SK-N-SH treated with all-trans-retinoic acid at 6 μM for 48 hours (cell line): ENCODE data around the gene ME1.

Experiments
- ATAC-seq: fragments of 200-7000 bp; cut with Tn5 transposase; 3 replicates; pipeline ENCODE4 v1.9.1; 2020; ENCODE audit warnings: mild to moderate bottlenecking, moderate library complexity
- ARNTL ChIP-seq: fragments of 450-650 bp; formaldehyde crosslinking; IDR thresholded peaks from 2 replicates; pipeline ENCODE4 v1.5.0; 2020; ENCODE audit warnings: low read depth, mild to moderate bottlenecking, moderate library complexity, borderline replicate concordance
- BACH2 ChIP-seq: fragments of 250-450 bp; sonication (Bioruptor Pico); IDR thresholded peaks from 2 replicates; pipeline ENCODE4 v1.9.0; 2021; ENCODE audit warnings: mild to moderate bottlenecking, borderline replicate concordance
- CREB5 ChIP-seq: fragments of 250-450 bp; sonication (Bioruptor Pico); IDR thresholded peaks from 2 replicates; pipeline ENCODE4 v1.5.1; 2020; ENCODE audit warnings: low read depth, mild to moderate bottlenecking, moderate library complexity
- CSDC2 ChIP-seq: fragments of 250-450 bp; sonication (Bioruptor Pico); IDR thresholded peaks from 2 replicates; pipeline ENCODE4 v1.5.0; 2020; ENCODE audit warnings: mild to moderate bottlenecking, moderate library complexity
- CSRNP3 ChIP-seq: fragments of 250-450 bp; sonication (Bioruptor Pico); IDR thresholded peaks from 2 replicates; pipeline ENCODE4 v1.5.1; 2021; ENCODE audit warnings: mild to moderate bottlenecking, moderate library complexity
- ESRRG ChIP-seq: fragments of 250-450 bp; sonication (Bioruptor Pico); IDR thresholded peaks from 2 replicates; pipeline ENCODE4 v1.6.1; 2021; ENCODE audit warnings: mild to moderate bottlenecking
- GLIS3 ChIP-seq: fragments of 250-450 bp; sonication (Bioruptor Pico); IDR thresholded peaks from 2 replicates; pipeline ENCODE4 v1.5.0; 2020; ENCODE audit warnings: mild to moderate bottlenecking, moderate library complexity
- ISL1 ChIP-seq: fragments of 250-450 bp; sonication (Bioruptor Pico); IDR thresholded peaks from 2 replicates; pipeline ENCODE4 v2.1.2; 2022; ENCODE audit warnings: mild to moderate bottlenecking, moderate library complexity
- OSR1 ChIP-seq: fragments of 250-450 bp; sonication (Bioruptor Pico); IDR thresholded peaks from 2 replicates; pipeline ENCODE4 v1.8.0; 2022; ENCODE audit warnings: moderate library complexity, mild to moderate bottlenecking, inconsistent platforms
- PPARA ChIP-seq: fragments of 250-450 bp; sonication (Bioruptor Pico); IDR thresholded peaks from 2 replicates; pipeline ENCODE4 v1.5.0; 2020; ENCODE audit warnings: mild to moderate bottlenecking, borderline replicate concordance
- RARB ChIP-seq: fragments of 250-450 bp; sonication (Bioruptor Pico); IDR thresholded peaks from 2 replicates; pipeline ENCODE4 v1.8.0; 2021; ENCODE audit warnings: mild to moderate bottlenecking, moderate library complexity
- SNAI2 ChIP-seq: fragments of 250-450 bp; sonication (Bioruptor Pico); IDR thresholded peaks from 2 replicates; pipeline ENCODE4 v1.5.0; 2020; ENCODE audit warnings: mild to moderate bottlenecking, moderate library complexity
- TCF4 ChIP-seq: fragments of 250-450 bp; sonication (Bioruptor Pico); IDR thresholded peaks from 2 replicates; pipeline ENCODE4 v1.8.0; 2021; ENCODE audit warnings: mild to moderate bottlenecking, moderate library complexity, borderline replicate concordance
- ZC3H10 ChIP-seq: fragments of 250-450 bp; sonication (Bioruptor Pico); IDR thresholded peaks from 2 replicates; pipeline ENCODE4 v1.5.1; 2021; ENCODE audit warnings: mild to moderate bottlenecking, moderate library complexity
- ZFP3 ChIP-seq: fragments of 250-450 bp; sonication (Bioruptor Pico); IDR thresholded peaks from 2 replicates; pipeline ENCODE4 v1.5.0; 2020; ENCODE audit warnings: mild to moderate bottlenecking, moderate library complexity
- ZFP30 ChIP-seq: fragments of 450-650 bp; formaldehyde crosslinking; IDR thresholded peaks from 2 replicates; pipeline ENCODE4 v1.5.0; 2022; ENCODE audit warnings: mild to moderate bottlenecking, moderate library complexity
- ZNF565 ChIP-seq: fragments of 450-650 bp; formaldehyde crosslinking; conservative IDR thresholded peaks from 2 replicates; pipeline ENCODE4 v1.5.0; 2020; ENCODE audit warnings: low read depth, mild to moderate bottlenecking, moderate library complexity
- ZNF70 ChIP-seq: fragments of 450-650 bp; formaldehyde crosslinking; IDR thresholded peaks from 2 replicates; pipeline ENCODE4 v1.5.0; 2020; ENCODE audit warnings: mild to moderate bottlenecking, moderate library complexity
- ZNF8 ChIP-seq: fragments of 450-650 bp; formaldehyde crosslinking; IDR thresholded peaks from 2 replicates; pipeline ENCODE4 v1.5.0; 2020; ENCODE audit warnings: mild to moderate bottlenecking, moderate library complexity
- TF ChIP-seq, protein P1 (sequence below): fragments of 250-450 bp; sonication (Bioruptor Pico); IDR thresholded peaks from 2 replicates; pipeline ENCODE4 v1.5.0; 2020; ENCODE audit warnings: mild to moderate bottlenecking, moderate library complexity
- TF ChIP-seq, protein P2 (sequence below): fragments of 250-450 bp; sonication (Bioruptor Pico); IDR thresholded peaks from 2 replicates; pipeline ENCODE4 v1.8.0; 2020; ENCODE audit warnings: mild to moderate bottlenecking, moderate library complexity, borderline replicate concordance
- TF ChIP-seq, protein P3 (sequence below): fragments of 250-450 bp; sonication (Bioruptor Pico); IDR thresholded peaks from 2 replicates; pipeline ENCODE4 v1.8.0; 2021; ENCODE audit warnings: low read depth, mild to moderate bottlenecking, moderate library complexity, borderline replicate concordance

The ME1 gene

GRCh38 chr6:83378621-83379388 lies 52.0 kb downstream of the ME1 start:
- no peak for TF ChIP-seq ISL1 (CRISPR knock-in tag)
- no peak for TF ChIP-seq ESRRG (CRISPR knock-in tag)
- TF ChIP-seq ZNF70 (CRISPR knock-in tag): no peak
- TF ChIP-seq ZNF565: no peak
- TF ChIP-seq, protein P1, sequence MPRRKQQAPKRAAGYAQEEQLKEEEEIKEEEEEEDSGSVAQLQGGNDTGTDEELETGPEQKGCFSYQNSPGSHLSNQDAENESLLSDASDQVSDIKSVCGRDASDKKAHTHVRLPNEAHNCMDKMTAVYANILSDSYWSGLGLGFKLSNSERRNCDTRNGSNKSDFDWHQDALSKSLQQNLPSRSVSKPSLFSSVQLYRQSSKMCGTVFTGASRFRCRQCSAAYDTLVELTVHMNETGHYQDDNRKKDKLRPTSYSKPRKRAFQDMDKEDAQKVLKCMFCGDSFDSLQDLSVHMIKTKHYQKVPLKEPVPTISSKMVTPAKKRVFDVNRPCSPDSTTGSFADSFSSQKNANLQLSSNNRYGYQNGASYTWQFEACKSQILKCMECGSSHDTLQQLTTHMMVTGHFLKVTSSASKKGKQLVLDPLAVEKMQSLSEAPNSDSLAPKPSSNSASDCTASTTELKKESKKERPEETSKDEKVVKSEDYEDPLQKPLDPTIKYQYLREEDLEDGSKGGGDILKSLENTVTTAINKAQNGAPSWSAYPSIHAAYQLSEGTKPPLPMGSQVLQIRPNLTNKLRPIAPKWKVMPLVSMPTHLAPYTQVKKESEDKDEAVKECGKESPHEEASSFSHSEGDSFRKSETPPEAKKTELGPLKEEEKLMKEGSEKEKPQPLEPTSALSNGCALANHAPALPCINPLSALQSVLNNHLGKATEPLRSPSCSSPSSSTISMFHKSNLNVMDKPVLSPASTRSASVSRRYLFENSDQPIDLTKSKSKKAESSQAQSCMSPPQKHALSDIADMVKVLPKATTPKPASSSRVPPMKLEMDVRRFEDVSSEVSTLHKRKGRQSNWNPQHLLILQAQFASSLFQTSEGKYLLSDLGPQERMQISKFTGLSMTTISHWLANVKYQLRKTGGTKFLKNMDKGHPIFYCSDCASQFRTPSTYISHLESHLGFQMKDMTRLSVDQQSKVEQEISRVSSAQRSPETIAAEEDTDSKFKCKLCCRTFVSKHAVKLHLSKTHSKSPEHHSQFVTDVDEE: no peak
- TF ChIP-seq CSDC2 (CRISPR knock-in tag): no peak
- no peak for TF ChIP-seq OSR1
- no peak for TF ChIP-seq GLIS3 (CRISPR knock-in tag)
- TF ChIP-seq CSRNP3 (CRISPR knock-in tag): no peak
- TF ChIP-seq ZNF8 (CRISPR knock-in tag): no peak
- TF ChIP-seq ZFP3 (CRISPR knock-in tag): no peak
- TF ChIP-seq ARNTL: no peak
- no peak for TF ChIP-seq ZFP30
- TF ChIP-seq PPARA (CRISPR knock-in tag): no peak
- TF ChIP-seq RARB (CRISPR knock-in tag): no peak
- TF ChIP-seq, protein P2, sequence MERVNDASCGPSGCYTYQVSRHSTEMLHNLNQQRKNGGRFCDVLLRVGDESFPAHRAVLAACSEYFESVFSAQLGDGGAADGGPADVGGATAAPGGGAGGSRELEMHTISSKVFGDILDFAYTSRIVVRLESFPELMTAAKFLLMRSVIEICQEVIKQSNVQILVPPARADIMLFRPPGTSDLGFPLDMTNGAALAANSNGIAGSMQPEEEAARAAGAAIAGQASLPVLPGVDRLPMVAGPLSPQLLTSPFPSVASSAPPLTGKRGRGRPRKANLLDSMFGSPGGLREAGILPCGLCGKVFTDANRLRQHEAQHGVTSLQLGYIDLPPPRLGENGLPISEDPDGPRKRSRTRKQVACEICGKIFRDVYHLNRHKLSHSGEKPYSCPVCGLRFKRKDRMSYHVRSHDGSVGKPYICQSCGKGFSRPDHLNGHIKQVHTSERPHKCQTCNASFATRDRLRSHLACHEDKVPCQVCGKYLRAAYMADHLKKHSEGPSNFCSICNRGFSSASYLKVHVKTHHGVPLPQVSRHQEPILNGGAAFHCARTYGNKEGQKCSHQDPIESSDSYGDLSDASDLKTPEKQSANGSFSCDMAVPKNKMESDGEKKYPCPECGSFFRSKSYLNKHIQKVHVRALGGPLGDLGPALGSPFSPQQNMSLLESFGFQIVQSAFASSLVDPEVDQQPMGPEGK: no peak
- no peak for TF ChIP-seq TCF4 (CRISPR knock-in tag)
- ATAC-seq: peak; percentile 77

- ATAC-seq: peak; percentile 88
- TF ChIP-seq, protein P1: no peak
- TF ChIP-seq ZFP30: no peak
- no peak for TF ChIP-seq OSR1
- TF ChIP-seq ZNF70 (CRISPR knock-in tag): no peak
- no peak for TF ChIP-seq SNAI2 (CRISPR knock-in tag)
- TF ChIP-seq ZC3H10 (CRISPR knock-in tag): no peak
- TF ChIP-seq RARB (CRISPR knock-in tag): no peak
- TF ChIP-seq, protein P3, sequence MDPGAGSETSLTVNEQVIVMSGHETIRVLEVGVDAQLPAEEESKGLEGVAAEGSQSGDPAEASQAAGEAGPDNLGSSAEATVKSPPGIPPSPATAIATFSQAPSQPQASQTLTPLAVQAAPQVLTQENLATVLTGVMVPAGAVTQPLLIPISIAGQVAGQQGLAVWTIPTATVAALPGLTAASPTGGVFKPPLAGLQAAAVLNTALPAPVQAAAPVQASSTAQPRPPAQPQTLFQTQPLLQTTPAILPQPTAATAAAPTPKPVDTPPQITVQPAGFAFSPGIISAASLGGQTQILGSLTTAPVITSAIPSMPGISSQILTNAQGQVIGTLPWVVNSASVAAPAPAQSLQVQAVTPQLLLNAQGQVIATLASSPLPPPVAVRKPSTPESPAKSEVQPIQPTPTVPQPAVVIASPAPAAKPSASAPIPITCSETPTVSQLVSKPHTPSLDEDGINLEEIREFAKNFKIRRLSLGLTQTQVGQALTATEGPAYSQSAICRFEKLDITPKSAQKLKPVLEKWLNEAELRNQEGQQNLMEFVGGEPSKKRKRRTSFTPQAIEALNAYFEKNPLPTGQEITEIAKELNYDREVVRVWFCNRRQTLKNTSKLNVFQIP (CRISPR knock-in tag): no peak
- no peak for TF ChIP-seq ZNF565
- no peak for TF ChIP-seq CREB5 (CRISPR knock-in tag)
- TF ChIP-seq BACH2 (CRISPR knock-in tag): no peak
- no peak for TF ChIP-seq TCF4 (CRISPR knock-in tag)
- no peak for TF ChIP-seq ZNF8 (CRISPR knock-in tag)
- TF ChIP-seq ESRRG (CRISPR knock-in tag): no peak
- no peak for TF ChIP-seq ARNTL
- no peak for TF ChIP-seq ISL1 (CRISPR knock-in tag)
- no peak for TF ChIP-seq ZFP3 (CRISPR knock-in tag)
Measured at GRCh38 chr6:83371423-83371822, 59.4 kb downstream of the ME1 start.
